ENCODE results near the gene DDA1. TPM values are rescaled to one million over a fixed set of nuclear protein-coding genes. Genes with fewer than 3 reads are reported as not detected.

The DDA1 gene
- total and polyA plus RNA-seq, 9 of the 15 experiments (the other 6 are each of a cell fraction or from before 2014, with no cell fraction given), result 1.4 to 83.8 (median 33.8) TPM

GRCh38 chr19:17309965-17310461 lies 650 bp downstream of the DDA1 start:
- no TSS peak for BruUV-seq (replicated peaks)
- intact Hi-C loops (cut with micrococcal nuclease), result loop anchor here (1.0 to 2.0 kb wide), 2 partner anchors 24 to 49 kb away; partner anchors contain the start of gene ANO8
- DNase-seq (ENCODE audit: extremely low read depth in 1 of 4, low spot score in 3 of 4), result peak in 1 of 4 experiments; percentile 37
- peaks cover 18 to 61% of the 10 kb centered on the region in 2 experiments; a peak in 4 of 5 replicates for H3K4me1 ChIP-seq (replicated peaks in 1 of 2; ENCODE audit: control insufficient read depth in 2 of 2, insufficient read depth in 2 of 2, low read length in 2 of 2)
- no peaks in the 10 kb centered on the region for H3K9me1 ChIP-seq (ENCODE audit: control insufficient read depth, insufficient read depth, low read length)
- peak overlapping the region; percentile 90 for H3K4me2 ChIP-seq (ENCODE audit: insufficient read depth, low read length)
- H3K27me3 ChIP-seq (ENCODE audit: control insufficient read depth in 2 of 2, insufficient read depth in 2 of 2, low read length in 2 of 2), result no peaks in the 10 kb centered on the region
- H3K79me2 ChIP-seq (ENCODE audit: control insufficient read depth, insufficient read depth, low read length), result peaks cover 64% of the 10 kb centered on the region
- H3K9me3 ChIP-seq (replicated peaks; ENCODE audit: control insufficient read depth, insufficient read depth, low read depth, low read length), result no peaks in the 10 kb centered on the region
- peak overlapping the region; percentile 86 to 95 for H3K9ac ChIP-seq (ENCODE audit: insufficient read depth in 1 of 2, low read depth in 2 of 2, low read length in 2 of 2)
- peak overlapping the region; percentile 94 for H3K4me3 ChIP-seq
- CTCF ChIA-PET (ENCODE audit: low intra/inter-chr PET ratio), result no interaction called here
- H3K36me3 ChIP-seq (ENCODE audit: control insufficient read depth, insufficient read depth, low read length), result peaks cover 41% of the 10 kb centered on the region
- POLR2A ChIA-PET, result interaction anchor here (0.7 to 7.7 kb wide), 4 partner anchors 15 to 67 kb away, joined by 3 to 78 read pairs (median 4); partner anchors contain the start of gene ANO8
- peak overlapping the region; percentile 67 for H2AFZ ChIP-seq (ENCODE audit: low read depth, low read length)
- peak; percentile 83 for FAIRE-seq
- no peak for ATAC-seq
- 2% methylated on average over 21 of the region's 23 CpGs for WGBS (ENCODE audit: insufficient coverage, low coverage, missing lambda C conversion rate)
- peak overlapping the region; percentile 76 for H3K27ac ChIP-seq (ENCODE audit: extremely low read depth, low read depth, low read length)
- 0 out of 2 replicates have a peak, but pooled peaks cover 5% of the 10 kb centered on the region for H4K20me1 ChIP-seq (replicated peaks; ENCODE audit: control insufficient read depth, insufficient read depth, low read length)
- in situ Hi-C loops (cut with MboI), result no loop called here
- TF ChIP-seq C11orf30 (IDR thresholded peaks at IDR 0.05; ENCODE audit: low read depth), result peak; percentile 63; the same call in 1 of the 2 replicates
- TF ChIP-seq CREB1 (IDR thresholded peaks at IDR 0.05), result peak; percentile 69; the same call in 1 of the 2 replicates
- no peak for TF ChIP-seq CREB1 (CRISPR knock-in tag; IDR thresholded peaks at IDR 0.05)
- TF ChIP-seq CEBPB (tag; IDR thresholded peaks at IDR 0.05), result no peak
- no peak for TF ChIP-seq ZNF586 (CRISPR knock-in tag; conservative IDR thresholded peaks at IDR 0.05)
- TF ChIP-seq ZNF431 (CRISPR knock-in tag; IDR thresholded peaks at IDR 0.05), result no peak
- TF ChIP-seq NR2C1 (IDR thresholded peaks at IDR 0.05), result peak; percentile 96; the same call in 1 of the 2 replicates
- no peak; the same call in none of the 2 replicates for TF ChIP-seq NR2C1 (tag; IDR thresholded peaks at IDR 0.05)
- peak in 1 of 2 experiments; percentile 29; a peak in 1 of 4 replicates for TF ChIP-seq SIN3A (IDR thresholded peaks at IDR 0.05; ENCODE audit: borderline replicate concordance in 2 of 2, control insufficient read depth in 1 of 2, low read depth in 2 of 2, low read length in 2 of 2)
- no peak for TF ChIP-seq MXD1 (CRISPR knock-in tag; IDR thresholded peaks at IDR 0.05; ENCODE audit: borderline replicate concordance, poor library complexity, severe bottlenecking)
- peak; percentile 88 for TF ChIP-seq CREM (IDR thresholded peaks at IDR 0.05; ENCODE audit: low read depth)
- TF ChIP-seq POLR2H (tag; IDR thresholded peaks at IDR 0.05; ENCODE audit: low read depth), result no peak
- TF ChIP-seq ZNF324 (CRISPR knock-in tag; IDR thresholded peaks at IDR 0.05), result no peak
- TF ChIP-seq ARHGAP35 (IDR thresholded peaks at IDR 0.05; ENCODE audit: partially characterized antibody), result no peak
- TF ChIP-seq SRF (CRISPR knock-in tag; IDR thresholded peaks at IDR 0.05), result no peak
- no peak for TF ChIP-seq ZKSCAN3 (CRISPR knock-in tag; IDR thresholded peaks at IDR 0.05)
- no peak for TF ChIP-seq SREBF1 (IDR thresholded peaks at IDR 0.05; ENCODE audit: borderline replicate concordance, low read depth, low read length)
- TF ChIP-seq SIN3B (IDR thresholded peaks at IDR 0.05; ENCODE audit: low read depth), result peak; percentile 11; the same call in 1 of the 2 replicates
- no peak for TF ChIP-seq U2AF2 (optimal IDR thresholded peaks at IDR 0.05; ENCODE audit: low read depth, low read length)
- no peak for TF ChIP-seq TAF9B (IDR thresholded peaks at IDR 0.05; ENCODE audit: partially characterized antibody)
- no peak for TF ChIP-seq ZBTB33 (CRISPR knock-in tag; IDR thresholded peaks at IDR 0.05)
- TF ChIP-seq FOXJ3 (CRISPR knock-in tag; IDR thresholded peaks at IDR 0.05), result no peak

Measured in K562 (cell line).